ENCODE data around the gene GPRC5B.

Gene GPRC5B, protein sequence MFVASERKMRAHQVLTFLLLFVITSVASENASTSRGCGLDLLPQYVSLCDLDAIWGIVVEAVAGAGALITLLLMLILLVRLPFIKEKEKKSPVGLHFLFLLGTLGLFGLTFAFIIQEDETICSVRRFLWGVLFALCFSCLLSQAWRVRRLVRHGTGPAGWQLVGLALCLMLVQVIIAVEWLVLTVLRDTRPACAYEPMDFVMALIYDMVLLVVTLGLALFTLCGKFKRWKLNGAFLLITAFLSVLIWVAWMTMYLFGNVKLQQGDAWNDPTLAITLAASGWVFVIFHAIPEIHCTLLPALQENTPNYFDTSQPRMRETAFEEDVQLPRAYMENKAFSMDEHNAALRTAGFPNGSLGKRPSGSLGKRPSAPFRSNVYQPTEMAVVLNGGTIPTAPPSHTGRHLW

DNA sequence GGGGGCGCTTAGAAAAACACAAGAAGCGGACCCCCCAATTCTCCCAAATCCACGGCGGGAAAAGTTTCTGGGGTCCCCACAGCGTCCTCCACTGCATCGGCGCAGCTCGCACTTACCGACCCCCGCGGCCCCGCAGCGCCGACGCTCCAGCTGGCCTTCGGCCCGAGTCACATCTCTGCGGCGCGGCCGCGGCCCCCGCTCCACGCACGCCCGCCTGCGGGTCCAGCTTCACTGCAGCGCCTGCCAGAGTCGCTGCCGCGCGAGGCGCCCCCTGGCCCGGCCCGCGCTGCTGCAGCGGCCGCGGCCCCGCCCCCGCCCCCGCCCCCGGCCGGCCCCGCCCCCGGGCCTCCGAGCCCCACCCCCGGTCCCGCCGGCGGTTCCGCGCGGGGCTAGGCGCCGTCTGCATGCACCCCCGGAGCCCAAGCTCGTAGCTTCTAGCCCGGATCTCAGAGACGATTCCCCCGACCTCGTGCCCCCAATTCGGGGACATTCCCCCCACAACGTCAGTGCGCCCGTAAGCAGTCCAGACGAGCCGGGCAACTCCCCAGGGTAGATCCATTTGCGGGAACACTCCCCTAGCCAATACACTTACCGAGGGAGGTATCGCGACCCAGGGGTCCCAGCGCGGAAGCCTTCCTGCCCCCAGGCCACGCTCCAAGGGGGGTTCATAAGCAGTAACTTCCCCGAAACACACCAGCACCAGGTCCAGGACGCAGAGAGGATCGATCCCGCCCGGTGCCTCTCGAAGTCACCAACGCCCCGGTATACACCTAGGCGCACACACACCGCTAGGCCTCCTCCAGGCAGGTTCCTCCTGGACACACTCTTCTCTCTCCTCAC is at the start of gene GPRC5B:
Gene GPRC5B (minus strand): TSS at position 238 of the 840 bp plus-strand sequence. CDS start 12,003 bp downstream, outside the sequence.
- DNase-seq, result no peak

DNA sequence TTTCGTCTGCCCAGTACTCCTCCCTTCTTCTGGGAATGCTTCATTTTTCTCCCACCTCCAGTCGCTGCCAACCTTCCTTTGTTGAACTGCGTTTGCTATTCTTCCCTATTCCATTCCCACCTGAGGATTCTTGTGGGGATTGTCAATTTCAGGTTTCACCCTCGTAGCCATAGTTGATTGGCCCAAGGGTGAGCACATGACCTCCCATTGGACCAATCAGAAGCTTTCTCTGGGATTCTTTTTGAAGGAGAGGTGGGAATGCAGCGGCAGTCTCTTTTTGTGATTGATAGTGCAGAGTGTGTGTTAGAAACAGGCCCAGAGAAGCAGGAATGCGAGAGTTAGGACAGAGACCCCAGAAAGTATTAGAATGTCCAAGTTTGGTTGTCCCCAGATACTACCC is 49.1 kb upstream of the GPRC5B start:
- no peak for DNase-seq

DNA sequence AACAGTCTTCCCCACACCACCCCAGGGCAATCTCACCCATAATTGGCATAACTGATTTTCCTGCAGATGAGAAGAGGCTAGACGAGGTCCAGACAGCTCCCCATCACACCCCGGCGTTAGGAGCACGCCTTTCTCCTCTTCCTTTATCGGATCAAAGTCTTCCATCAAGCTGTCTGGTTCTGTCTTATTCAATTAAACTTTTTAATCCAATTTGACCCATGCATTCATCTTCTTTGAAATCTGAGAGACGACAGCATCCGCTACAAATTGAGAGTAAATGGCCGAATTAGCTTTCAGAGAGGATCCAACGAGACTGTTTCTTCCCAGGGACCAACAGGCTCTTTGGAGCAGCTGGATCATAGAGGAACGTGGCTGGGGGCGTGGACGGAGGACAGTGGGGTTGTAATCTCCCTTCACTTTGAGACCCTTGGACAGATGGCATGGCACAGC is 44.4 kb upstream of the GPRC5B start:
- DNase-seq, result no peak

DNA sequence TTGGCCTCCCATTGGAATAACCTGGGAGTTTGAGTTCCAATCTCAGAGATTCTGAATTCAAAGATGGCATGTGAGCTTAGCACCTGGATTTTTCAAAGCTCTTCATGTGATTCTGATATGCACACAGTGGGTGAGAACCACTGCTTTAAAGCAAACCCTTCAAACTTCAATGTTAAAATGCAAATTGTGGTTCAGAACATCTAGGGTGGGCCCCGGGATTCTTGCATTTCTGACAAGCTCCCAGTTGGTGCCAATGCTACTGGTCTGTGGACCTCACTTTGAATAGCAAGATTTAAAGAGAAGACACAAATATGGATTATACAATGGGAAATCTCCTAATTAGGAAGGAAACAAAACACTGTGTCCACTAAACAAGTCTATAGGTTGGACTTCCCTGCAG is 43.8 kb upstream of the GPRC5B start:
- DNase-seq, result no peak

DNA sequence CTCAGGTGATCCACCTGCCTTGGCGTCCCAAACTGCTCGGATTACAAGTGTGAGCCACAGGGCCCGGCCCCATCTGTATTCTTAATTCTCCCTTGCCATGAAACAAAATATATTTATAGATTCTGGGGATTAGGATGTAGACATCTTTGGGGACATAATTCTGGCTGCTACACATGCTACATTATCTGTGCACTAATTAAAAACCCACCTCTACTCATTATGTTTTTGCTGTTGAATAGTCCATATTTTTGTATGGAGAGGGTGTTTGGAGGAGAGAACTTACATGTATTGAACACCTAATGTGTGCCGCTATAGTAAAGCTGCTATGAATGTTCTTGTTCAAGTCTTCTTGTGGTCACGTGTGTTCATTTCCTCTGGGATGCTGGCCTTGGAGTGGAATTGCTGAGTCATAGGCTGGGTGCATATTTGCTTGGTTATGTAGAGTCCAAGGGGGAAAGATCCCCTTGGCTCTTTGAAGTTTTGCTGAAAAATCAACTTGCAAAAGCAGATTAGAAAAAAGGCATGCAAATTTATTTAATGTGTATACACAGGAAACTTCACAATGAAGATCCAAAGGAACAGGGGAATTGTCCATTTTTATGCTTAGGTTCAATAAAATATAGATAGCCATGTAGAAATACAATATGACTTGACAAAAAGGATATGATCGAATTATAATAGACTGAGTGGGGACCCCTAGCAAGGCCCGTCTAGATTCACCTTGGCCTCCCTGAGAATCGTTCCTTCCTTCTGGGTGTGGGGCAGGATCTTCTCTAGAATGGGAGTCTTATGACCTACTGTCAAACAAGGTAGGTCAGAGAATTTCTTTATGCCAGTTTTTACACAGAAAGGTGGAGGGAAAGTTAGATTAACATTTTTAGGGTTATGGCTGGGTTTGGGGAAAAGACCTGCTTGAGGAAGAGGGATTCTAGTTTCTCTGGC is 42.1 kb upstream of the GPRC5B start:
- DNase-seq, result no peak

DNA sequence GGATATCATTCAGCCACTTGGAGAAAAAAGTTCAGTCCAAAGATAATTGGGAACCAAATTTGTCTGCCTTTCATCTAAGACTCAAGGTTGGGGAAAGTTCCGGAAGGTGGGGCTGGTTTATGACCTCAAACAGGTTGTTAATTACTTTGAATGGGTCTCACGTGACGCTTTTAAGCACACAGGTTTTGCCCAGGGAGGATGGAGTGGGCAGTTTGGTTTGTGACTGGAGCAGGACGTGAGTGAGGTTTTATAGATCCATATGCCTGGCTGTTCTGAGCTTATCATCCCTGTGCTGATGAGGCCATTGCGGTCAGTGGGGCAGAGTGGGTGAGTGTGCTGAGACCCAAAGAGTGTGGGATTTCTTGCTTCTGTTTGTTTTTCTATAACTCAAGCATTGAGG is 38.7 kb upstream of the GPRC5B start:
- DNase-seq, result no peak

DNA sequence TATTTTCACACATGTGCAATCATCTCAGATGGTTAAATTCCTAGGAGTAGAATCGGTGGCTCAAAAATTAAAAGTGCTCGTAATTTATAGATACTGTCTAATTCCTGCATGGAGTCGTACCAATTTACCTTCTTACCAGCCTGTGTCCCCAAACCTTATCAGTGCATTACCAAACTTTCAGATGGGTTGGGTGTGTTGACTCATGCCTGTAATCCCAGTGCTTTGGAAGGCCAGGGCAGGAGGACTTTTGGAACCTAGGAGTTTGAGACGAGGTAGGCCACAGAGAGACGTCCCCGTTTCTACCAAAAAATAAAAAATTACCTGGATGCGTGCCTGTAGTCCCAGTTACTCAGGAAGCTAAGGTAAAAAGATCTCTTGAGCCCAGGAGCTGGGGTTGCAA is 34.5 kb upstream of the GPRC5B start:
- no peak for DNase-seq

DNA sequence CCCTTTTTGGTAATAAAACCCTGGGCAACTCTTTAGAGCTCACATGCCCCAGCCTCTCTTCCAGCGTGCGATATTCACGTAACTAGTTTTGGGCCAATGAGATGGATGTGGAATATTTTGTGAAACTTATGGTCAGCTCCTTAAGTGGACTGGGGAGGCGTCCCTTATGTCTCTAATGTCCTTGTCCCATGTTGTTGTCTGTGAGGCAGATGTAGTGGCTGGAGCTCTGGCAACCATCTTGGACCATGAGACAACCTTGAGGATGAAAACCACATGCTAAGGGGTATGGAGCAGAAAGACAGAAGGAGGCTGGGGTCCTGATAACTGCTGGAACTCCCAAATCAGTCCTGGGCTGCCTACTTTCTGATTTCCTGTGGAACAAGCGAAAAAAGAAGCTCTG is 31.4 kb upstream of the GPRC5B start:
- no peak for DNase-seq

DNA sequence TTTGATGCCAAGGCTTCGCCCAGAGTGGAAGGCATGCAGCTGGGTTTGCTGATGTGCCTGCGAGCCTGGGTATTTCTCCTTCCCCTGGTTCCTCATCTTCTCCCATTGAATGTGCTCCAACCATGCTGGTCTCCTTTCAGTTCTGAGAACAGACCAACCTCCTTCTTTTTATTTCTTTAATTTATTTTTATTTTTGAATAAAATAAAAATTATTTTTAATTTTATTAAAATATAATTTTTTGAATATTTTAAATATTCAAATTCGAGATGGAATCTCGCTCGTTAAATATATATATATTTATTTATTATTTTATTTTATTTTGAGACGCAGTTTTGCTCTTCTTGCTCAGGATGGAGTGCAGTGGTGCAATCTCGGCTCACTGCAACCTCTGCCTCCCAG is 30.2 kb upstream of the GPRC5B start:
- no peak for DNase-seq

DNA sequence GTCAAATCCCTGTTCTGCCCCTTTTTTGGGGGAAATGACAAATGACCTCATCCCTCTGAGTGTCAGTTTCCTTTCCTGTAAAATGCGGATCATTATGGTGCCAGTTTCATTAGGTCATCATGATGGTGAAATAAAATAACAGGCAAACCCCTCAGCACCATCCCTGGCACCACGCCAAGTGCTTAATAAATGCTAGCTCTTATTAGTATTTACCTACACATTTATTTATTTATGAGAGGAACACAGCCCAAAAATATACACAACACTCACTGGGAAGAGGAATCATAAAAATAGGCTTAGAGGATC is 28.6 kb upstream of the GPRC5B start:
- DNase-seq, result no peak

DNA sequence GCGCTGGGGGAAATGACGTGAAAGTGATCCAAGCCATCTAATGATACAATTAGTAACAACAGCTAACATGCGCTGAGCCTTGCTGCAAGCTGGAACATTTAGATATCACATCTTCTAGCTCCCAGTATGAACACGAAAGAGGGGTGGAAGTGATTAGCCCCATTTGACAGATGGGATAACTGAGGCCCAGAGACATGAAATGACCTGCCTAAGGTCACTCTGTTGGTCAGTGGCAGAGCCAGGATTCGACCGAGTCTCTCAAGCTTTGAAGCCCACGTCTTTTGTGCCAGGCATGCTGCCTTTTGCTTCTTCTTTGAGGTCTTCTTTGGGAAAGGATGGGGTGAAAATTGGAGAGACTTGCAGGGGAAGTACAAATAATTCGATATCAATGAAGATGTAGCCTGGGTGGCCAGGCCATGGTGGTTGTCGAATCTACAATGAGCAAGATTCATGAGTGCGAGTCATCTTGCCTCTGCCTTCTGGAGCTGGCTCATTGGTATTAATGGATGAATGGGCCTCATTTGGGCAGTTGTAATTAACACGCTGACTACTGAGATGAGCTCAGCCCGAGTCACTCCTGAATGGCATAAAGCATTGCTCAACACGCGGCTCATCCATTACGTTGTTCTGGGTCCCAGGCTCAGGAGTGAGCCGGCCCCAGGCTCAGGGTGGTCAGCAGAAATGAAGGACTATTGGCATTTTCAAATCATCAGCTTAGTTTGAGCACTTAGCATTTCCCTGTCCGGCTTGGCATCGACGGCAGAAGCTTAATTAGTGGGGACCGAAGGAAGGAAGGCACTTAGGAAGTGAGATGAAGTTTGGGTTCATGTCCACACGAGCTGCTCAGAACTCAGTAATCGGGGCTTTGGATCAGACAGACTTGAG is 28.0 kb upstream of the GPRC5B start:
- no peak for DNase-seq

DNA sequence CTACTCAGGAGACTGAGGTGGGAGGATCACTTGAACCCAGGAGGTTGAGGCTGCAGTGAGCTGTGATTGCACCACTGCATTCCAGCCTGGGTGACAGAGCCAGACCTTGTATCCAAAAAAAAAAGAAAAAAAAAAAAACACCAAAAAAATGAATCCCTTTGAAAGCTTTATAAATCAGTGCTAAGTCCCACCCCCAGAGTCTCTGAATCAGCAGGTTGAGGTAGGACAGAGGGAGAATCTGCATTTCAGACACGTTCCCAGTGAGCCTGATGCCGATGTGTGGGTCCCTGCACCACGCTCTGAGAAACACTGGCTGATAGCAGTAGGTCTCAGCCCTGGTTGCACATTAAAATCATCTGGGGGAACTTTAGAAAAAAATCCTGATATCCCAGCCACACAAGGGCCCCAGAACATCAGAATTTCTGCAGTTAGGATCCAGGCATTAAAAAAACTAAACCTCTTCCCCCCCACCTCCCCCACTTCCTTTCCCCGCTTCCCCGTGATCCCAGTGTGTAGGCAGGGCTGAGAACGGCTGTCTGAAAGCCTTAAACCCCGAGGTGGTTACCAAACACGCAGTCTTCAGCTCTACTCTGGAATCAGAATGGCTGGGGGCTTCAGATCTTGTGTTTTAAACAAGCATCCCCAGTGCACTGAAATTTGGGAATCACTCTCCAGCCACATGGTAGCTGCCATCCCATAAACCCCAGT is 27.3 kb upstream of the GPRC5B start:
- DNase-seq, result no peak

DNA sequence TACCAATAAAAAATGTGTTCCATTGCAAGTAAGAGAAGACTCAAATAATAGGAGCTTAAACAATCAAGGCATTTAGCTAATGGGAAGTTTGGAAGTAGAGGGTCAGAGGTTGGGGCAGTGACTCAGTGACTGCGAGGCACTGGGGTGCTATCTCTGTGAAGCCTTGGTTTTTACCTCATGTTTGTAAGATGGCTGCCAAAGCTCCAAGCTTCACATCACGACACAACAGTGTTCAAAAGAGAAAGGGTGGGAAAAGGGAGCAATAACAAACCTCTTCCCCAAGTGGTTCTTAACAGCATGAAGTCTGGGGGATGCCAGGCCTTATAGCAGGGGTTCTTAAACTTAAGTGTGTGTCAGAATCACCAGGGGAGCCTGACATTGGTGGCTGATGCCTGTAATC is 26.6 kb upstream of the GPRC5B start:
- DNase-seq, result no peak

DNA sequence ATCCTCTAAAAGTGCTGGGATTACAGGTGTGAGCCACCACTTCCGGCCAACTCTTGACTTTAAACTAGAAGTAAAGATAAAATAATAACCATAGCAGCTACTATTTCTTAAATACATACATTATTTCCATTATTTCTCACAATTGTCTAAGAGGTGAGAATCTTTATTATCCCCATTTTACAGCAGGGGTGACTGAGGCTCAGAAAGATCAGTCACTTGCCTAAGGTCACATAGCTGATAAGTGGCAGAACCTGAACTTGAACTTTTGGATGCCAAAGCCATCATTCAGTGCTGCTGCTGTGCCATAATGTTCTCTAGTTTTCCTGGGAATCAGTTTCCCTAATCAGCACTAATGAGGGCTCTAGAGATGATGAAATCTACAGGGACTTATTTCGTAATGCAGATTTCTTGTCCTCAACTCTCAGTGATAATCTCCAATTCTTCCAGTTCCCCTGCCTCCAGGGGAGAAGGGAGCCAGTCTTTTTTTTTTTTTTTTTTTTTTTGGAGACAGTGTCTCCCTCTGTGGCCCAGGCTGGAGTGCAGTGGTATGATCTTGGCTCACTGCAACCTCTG is 25.2 kb upstream of the GPRC5B start:
- no peak for DNase-seq

DNA sequence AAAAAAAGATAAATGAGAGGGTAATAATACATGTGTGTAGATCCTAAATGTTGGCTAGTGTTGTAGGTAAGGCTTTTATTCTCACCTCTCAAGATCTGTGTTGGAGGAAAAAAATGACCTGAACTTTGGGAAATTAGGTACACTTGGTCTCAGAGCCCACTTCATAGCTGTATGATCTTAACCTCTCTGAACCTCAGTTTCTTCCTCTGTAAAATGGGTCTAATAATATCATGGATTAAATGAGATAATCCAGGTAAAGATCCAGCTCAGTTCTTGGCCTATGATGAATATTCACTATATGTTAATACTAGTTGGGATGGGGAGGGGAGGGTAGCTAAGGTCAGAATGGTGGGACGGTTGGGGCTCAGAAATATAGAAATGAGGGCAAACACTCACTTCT is 24.3 kb upstream of the GPRC5B start:
- no peak for DNase-seq

DNA sequence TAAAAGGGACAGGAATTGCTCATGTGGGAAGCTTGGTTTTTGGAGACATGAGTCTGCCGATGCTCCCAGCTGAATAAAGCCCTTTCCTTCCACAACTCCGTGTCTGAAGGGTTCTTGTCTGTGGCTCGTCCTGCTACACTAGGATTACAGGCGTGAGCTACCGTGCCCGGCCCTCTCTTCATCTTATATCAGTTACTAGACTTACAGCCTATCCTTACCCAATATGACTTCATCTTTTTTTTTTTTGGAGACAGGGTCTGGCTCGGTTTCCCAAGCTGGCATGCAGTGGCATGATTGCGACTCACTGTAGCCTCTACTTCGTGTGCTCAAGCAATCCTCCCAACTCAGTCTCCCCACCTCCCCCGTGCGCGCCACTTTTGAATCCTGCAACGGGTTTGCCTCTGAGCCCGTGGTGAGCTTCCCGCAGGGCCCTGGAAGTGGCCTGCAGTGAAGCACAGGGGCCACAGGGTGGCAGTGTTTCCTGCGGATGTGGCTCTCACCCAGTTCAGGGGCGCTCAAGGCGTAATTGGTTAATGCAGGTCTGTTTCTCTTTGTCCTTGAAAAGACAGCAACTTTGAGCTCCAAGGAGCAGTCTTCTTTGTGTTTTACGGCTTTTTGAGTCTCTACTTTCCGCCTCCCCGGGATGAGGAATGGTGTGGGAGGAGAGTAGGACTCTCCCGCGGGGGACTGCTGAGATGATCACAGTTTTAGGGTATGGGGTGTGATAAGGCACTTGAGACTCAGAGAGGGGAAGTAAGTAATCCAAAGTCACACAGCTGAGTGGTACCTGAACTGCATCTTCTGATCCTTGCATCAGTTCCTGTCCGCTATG is 22.7 kb upstream of the GPRC5B start:
- peak; percentile 69 for DNase-seq

DNA sequence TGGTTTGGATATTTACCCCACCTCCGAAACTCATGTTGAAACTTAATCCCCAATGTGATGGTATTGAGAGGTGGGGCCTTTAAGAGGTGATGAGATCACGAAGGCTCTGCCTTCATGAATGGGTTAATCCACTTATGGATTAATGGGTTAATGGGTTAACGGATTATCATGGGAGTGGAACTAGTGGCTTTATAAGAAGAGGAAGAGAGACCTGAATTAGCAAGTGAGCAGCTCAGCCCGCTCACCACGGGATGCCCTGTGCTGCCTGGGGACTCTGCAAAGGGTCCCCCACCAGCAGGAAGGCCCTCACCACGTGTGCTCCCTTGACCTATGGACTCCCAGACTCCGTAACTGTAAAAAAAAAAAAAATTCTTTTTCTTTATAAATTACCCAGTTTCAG is 16.5 kb upstream of the GPRC5B start:
- DNase-seq, result no peak

DNA sequence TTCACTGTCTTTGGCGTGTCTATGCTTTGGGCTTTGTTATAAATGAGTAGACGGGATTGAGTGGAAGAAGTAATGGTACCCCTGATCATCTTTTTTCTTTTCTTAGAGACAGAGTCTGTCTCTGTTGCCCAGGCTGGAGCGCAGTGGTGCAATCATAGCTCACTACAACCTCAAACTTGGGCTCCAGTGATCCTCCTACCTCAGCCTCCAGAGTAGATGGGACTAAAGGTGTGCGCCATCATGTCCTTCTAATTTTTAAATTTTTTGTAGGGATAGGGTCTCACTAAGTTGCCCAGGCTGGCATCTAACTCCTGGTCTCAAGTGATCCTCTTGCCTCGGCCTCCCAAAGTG is 14.9 kb upstream of the GPRC5B start:
- no peak for DNase-seq

DNA sequence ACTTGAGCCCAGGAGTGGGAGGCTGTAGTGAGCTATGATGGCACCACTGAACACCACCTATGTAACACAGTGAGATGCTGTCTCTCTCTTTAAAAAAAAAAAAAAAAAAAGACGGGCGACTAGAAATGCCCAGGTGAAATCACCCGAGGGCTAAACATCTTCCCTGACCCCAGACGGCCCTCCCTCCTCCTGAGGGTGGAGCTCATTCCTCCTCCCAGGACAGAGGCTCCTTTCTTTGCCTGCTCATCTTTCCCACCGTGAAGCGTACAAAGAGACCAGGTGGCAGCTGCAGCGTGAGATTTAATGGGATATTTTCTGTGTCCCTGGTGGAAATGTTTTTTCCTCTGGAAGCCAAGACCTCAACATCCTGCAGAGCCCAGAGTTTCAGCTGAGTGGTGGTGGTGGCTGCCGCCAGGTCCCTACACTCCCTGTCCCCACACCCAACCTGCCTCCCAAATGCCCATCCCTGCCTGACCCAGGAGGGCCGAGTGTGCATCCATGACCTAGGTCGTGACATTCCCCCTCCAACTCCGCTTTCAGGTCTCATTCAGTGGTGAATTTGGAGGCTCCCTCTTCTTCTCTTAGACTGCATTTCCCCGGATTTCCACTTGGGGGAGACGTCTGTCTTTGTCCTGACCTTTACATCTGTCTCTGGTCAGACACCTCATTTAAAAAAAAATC is 14.4 kb upstream of the GPRC5B start:
- DNase-seq, result peak; percentile 8

DNA sequence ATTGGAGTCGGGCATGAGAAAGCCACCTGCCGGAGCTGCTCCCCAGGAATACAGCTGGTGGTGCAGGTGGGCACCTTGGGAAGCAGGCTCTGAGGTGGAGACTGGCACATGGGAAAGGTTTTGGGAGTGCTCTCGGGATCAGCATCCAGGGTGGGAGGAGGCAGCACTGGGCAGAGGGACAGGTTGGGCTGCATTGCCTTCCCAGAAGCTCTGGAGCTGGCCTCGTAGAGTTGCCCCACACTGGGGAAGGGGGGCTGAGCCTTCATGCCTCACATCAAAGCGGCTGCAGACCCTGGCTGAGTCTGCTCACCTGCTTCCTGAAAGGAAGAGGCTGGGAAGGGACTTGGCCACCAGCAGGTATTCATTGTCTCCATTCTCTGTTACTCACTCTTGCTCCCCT is 13.5 kb upstream of the GPRC5B start:
- no peak for DNase-seq

Data from T1000 (cell line).